Ramos (cell line): ENCODE results near the gene SLC38A1.

Experiments
- in situ Hi-C: fragments of 300-500 bp; cut with MboI; formaldehyde crosslinking; loops from one replicate; pipeline ENCODE4 v1.14.3; 2022; ENCODE audit warnings: low sequenced_read_pairs; ENCODE audit not compliant: unreplicated experiment

Gene SLC38A1

DNA sequence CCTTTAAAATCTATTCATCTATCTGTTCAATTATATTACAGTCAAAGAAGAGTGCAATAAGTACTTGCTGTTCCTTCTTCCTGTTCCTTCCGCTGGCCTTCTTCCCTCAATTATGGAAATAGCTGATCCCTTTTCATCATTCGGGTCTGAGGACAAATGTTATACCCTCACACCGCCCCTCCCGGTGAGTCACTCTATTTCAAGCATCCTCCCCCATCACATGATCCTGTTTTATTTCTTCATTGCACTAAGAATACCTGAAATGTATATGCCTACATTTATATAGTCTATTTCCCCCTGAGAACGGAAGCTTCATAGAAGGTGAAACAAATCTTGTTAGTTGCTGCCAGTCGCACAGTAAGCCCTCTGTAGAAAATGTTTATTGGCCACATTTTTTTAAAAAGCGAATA is 2.5 kb downstream of the SLC38A1 start:
- in situ Hi-C loops = loop anchor here (25.0 kb wide), 1 partner anchor 529 kb away; the partner anchor contains the start of gene ARID2

- in situ Hi-C loops = loop anchor here (25.0 kb wide), 1 partner anchor 528 kb away; the partner anchor contains the start of gene ARID2
Measured at GRCh38 chr12:46265734-46266133, 3.1 kb downstream of the SLC38A1 start.

- in situ Hi-C loops = loop anchor here (25.0 kb wide), 1 partner anchor 528 kb away; the partner anchor contains the start of gene ARID2
Measured at GRCh38 chr12:46265102-46265501, 3.7 kb downstream of the SLC38A1 start.

GRCh38 chr12:46264057-46264456 is 4.8 kb downstream of the SLC38A1 start:
- in situ Hi-C loops = loop anchor here (25.0 kb wide), 1 partner anchor 527 kb away; the partner anchor contains the start of gene ARID2

DNA sequence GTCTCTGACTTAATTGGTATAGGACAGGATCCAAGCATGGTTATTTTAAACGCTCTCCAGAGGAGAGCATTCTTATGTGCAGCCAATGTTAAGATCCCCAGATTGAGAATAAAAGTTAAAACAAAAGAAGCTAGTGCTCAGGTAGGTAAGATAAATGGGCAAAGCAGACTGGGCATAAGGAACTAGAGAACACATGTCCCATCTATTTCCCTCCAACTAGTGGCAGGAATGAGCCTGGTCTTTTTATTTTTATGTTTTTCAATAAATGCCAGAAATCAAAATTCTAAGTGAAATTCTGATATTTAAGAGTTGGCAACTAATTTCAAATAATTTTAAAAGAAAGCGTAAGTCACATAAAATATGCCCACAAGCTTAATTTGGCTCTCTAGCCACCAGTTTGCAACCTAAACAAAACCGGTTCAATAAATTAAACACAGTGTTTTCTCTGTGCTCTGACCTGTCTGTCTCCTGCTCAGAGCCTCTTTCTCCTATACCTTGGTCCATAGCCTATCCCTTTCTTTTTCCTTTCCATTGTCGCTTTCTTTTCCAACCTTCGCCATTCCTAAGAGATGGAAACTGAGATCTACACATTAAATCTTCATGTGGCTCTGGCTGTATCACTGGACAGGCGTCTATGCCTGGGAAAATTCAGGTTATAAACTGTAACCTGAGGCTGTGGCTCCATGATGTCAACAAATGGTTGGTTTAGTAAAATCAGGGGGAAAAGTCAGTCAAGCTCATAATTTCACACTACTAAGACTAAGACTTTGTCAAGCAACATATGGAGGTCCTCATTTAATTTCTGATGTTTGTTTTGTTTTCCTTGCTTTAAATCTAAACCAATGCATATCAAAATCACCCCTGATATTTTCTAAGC is 5.5 kb downstream of the SLC38A1 start:
- in situ Hi-C loops = loop anchor here (25.0 kb wide), 1 partner anchor 526 kb away; the partner anchor contains the start of gene ARID2

DNA sequence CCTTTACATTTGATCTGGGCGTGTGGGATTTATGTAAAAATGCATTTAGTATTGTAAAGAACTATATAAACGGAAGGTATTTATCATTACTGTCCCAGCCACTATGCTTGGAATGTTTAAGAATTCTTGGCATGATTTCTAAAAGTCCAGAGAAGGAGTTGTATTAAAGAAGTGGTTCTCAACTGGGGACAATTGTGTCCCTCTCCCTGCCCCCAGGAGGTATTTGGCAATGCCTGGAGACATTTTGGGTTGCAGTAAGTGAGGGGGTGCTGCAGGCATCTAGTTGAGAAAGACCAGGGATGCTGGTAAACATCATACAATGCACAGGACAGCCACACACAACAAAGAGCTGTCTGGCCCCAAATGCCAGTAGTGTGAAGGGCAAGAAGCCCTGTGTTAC is 7.2 kb downstream of the SLC38A1 start:
- in situ Hi-C loops = loop anchor here (25.0 kb wide), 1 partner anchor 524 kb away; the partner anchor contains the start of gene ARID2

DNA sequence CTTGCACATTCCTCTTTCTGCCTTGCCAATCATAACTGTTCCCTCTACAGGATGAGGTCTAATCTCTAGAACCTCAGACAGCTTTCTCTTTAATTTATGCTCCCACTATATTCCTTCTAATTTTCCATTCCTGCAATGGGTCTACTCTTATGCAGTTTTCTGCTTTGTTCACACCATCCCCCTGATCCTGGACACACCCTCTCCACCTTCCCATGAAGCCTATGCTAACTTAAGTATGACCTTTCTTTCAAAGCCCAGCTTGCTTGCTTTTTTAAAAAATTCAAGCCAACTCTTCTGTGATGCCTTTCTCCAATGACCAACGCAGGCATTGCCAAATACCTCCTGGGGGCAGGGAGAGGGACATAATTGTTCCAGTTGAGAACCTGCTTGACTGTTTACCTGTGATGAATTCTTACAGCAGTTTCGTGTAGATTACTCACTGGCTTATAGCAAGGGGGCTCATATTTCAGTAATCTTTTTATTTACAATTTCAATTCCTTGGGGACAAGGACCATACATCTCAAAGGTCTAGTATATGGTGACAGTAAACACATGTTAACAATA is 7.8 kb downstream of the SLC38A1 start:
- in situ Hi-C loops = loop anchor here (25.0 kb wide), 1 partner anchor 524 kb away; the partner anchor contains the start of gene ARID2

- in situ Hi-C loops = loop anchor here (25.0 kb wide), 1 partner anchor 523 kb away; the partner anchor contains the start of gene ARID2
Measured at GRCh38 chr12:46260124-46260912, 8.5 kb downstream of the SLC38A1 start.

GRCh38 chr12:46259713-46260112 is 9.1 kb downstream of the SLC38A1 start:
- in situ Hi-C loops = loop anchor here (25.0 kb wide), 1 partner anchor 522 kb away; the partner anchor contains the start of gene ARID2

DNA sequence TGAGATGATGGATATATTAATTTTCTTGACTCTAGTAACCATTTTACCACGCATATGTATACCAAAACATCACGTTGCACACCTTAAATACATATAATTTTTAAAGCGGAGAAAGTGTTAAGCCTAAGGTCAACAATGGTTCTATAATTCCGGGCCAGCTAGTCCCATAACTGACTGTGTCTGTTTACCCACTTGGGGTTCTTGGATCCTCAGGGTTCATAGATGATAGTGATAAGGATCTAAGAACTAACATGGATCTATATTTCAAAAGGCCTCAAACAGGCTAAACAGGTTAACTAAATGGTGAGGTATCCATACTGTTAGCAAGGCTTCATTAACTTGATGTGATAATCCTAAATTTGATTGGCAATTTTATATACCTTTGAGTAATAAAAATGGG is 9.8 kb downstream of the SLC38A1 start:
- in situ Hi-C loops = loop anchor here (25.0 kb wide), 1 partner anchor 522 kb away; the partner anchor contains the start of gene ARID2

- in situ Hi-C loops = loop anchor here (25.0 kb wide), 1 partner anchor 521 kb away; the partner anchor contains the start of gene ARID2
Measured at GRCh38 chr12:46258129-46258528, 10.7 kb downstream of the SLC38A1 start.

- in situ Hi-C loops = loop anchor here (25.0 kb wide), 1 partner anchor 520 kb away; the partner anchor contains the start of gene ARID2
Measured at GRCh38 chr12:46256942-46257341, 11.9 kb downstream of the SLC38A1 start.

DNA sequence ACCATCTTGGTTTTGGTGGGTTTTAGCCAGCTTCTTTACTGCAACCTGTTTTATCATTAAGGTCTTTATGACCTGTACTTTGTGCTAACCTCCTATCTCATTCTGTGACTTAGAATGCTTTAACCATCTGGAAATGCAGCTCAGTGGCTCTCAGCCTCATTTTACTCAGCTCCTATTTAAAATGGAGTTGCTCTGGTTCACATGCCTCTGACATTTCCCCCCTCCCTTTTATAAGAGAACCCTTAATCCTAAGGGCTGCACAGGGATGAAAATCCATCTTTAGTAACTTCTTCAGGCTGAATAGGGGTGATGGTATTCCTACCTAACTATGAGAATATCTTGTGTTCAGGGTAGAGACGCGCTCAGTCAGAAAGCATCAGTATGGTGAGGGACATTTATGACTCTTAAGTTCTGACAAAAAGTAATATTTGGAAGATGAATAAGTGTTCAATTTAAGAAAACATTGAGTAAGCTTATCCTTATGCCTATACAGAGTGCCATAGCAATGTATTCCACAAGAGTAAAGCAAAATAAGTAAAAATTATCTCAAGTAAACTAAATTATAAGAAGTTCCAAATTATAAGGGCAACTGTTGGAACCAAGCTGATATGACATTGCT is 15.2 kb downstream of the SLC38A1 start:
- in situ Hi-C loops = loop anchor here (25.0 kb wide), 1 partner anchor 516 kb away; the partner anchor contains the start of gene ARID2

- in situ Hi-C loops = loop anchor here (25.0 kb wide), 1 partner anchor 515 kb away; the partner anchor contains the start of gene ARID2
Measured at GRCh38 chr12:46251994-46252393, 16.8 kb downstream of the SLC38A1 start.

GRCh38 chr12:46249960-46250359 is 18.9 kb downstream of the SLC38A1 start:
- in situ Hi-C loops = loop anchor here (25.0 kb wide), 1 partner anchor 513 kb away; the partner anchor contains the start of gene ARID2

DNA sequence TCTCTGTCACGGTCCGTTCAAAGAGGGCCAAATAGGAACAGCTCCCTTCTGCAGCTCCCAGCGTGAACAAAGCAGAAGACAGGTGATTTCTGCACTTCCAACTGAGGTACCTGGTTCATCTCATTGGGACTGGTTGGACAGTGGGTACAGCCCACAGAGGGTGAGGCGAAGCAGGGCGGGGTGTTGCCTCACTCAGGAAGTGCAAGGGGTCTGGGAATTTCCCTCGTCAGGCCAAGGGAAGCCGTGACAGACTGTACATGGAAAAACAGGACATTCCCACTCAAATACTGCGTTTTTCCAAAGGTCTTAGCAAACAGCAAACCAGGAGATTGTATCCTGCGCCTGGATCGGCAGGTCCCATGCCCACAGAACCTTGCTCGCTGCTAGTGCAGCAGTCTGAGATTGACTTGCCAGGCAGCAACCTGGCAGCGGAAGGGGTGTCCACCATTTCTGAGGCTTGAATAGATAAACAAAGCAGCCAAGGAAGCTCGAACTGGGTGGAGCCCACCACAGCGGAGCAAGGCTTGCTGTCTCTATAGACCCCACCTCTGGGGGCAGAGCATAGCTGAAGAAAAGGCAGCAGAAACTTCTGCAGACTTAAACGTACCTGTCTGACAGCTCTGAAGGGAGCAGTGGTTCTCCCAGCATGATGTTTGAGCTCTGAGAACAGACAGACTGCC is 22.7 kb downstream of the SLC38A1 start:
- in situ Hi-C loops = no loop called here

- in situ Hi-C loops = no loop called here
Measured at GRCh38 chr12:46244997-46245396, 23.8 kb downstream of the SLC38A1 start.

DNA sequence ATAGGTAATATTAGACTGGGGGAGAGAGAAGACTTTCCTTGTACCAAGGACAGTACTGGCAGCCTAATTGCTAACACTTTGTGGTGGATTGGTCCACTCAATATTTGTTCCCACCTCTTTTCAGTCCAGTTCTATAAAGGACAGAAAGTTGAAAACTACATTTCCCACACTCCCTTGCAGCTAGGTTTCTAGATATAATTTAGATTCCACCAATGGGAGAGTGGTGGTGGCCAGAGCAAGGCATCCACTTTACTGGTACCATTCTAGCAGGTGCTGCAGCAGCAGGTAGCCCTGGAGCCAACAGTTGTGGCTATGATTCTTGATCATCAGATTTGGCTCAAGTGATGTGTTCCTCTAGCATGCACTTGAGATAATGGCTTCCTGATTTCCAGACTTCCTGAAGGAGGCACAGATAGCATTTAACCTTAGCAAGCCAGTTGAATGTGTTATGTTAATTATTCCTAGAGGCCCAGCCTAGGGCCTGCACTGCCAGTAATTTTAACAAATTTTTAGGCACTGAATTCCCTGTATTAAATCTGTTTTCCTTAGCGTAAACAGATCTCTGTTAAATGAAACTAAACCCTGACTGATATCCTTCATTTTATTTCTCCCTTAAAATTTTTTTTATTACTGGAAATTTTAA is 24.4 kb downstream of the SLC38A1 start:
- in situ Hi-C loops = no loop called here
